ENCODE results near the gene CYCS.
"Not testable (repeated sequence)": the region's sequence is repeated elsewhere in the genome, so short reads cannot be mapped to it uniquely, and the experiment has no call there.

CYCS gene

DNA sequence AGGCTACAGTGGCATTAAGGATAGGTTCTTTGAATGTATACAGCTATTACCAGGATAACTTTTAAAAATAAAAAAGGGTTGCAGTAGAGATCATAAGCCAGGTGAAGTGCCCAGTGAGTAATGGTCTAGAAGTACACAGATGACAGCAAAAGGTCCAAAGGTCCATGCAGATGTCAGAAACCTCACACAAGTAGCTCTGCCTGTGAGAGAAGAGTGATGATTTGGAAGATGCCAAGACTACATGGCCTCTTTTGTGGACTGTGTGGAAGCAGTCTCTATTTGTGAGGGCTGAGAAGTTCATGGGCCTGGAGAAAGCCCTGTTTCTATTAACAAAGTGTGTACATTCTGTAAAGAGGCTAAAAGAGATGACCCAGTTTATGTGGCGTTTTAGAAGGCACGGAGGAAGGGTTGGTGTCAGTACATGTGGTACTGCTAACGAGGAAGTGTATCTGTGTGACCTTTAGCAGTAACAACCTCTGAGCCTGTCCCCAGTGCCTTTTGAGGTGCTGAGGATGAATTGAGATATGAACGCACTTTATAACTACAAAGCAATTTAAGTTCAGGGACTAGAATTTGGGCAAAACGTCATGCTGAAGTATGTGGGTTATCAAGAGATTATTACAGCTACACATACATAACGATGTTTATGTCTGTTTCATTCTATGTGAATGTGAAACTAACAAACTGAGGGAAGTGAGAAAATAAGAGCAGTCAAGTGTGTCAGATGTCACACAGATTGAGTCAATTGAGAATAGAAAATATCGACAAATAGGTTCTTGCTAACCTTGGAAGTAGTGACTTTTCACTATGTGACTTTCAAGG is 7.6 kb downstream of the CYCS start:
- peak; percentile 32 for DNase-seq

DNA sequence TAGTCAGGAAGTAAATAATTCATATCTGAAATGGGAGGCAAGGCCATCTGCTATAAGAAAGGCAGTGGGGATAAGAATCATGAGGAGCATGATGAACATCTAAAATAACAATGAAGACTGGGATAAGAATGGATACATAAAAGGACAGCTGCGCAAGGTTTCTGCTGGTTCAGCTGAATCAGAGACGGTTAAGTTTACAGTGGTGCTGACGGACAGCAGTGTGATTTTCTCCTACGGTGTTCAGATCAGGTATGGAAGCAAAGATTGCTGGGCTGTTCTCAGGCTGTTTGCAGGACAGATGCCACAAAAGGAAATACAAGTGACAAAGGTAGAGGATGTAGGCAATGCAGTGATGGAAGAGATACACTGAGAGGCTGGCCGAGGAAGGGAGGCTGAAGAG is 8.4 kb downstream of the CYCS start:
- no peak for DNase-seq

DNA sequence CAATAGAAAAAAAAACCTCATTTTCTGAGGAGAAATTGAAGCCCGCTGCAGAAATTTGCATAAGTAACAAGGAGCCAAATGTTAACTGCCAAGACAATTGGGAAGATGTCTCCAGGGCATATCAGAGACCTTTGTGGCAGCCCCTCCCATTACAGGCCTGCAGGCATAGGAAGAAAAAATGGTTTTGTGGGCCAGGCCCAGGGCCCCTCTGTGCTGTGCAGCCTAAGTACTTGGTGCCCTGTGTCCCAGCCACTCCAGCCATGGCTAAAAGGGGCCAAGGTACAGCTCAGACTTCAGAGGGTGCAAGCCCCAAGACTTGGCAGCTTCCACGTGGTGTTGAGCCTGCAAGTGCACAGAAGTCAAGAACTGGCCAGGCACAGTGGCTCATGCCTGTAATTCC is 14.5 kb downstream of the CYCS start:
- not testable (repeated sequence) for DNase-seq

DNA sequence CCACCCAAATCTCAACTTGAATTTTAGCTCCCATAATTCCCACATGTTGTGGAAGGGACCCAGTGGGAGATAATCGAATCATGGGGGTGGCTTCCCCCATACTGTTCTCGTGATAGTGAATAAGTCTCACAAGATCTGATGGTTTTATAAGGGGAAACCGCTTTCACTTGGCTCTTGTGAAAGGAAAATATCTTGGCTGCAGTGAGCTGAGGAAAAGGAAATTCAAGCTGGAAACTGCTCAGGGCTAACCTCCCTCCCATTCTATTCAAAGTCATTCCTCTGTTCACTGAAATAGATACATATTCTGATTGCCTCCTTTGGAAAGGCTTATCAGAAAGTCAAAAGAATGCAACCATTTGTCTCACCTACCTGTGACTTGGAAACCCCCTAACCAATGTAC is 15.8 kb downstream of the CYCS start:
- DNase-seq, result no peak

DNA sequence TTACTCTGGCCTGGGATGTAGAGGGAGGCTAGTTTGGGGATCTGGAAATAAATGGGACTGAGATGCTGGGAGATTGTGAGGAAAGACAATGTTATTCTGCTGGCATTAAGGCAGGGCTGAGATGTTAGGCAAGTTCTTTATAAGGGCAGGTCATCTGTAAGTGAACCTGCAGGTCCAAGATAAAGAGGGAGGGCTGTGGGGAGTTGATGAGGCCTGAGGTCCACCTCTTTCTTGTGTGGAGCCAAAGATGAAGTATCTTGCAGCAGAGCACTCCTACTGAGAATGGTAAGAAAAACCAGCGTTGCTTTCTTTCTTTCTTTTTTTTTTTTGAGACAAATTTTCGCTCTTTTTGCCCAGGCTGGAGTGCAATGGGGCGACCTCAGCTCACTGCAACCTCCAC is 19.1 kb downstream of the CYCS start:
- no peak for DNase-seq

DNA sequence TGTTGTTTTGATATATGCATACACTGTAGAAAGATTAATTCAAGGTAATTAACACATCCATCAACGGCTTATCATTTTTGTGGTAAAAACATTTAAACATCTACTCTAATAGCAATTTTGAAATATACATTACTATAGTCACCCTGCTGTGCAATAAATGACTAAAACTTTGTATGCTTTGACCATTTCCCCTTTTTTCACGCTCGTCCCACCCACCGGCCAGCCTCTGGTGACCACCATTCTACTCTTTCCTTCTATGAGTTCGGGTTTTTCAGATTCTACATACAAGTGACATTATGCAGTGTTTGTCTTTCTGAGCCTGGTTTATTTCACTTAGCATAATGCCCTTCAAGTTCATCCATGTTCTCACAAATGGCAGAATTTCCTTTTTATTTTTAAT is 21.3 kb downstream of the CYCS start:
- no peak for DNase-seq

DNA sequence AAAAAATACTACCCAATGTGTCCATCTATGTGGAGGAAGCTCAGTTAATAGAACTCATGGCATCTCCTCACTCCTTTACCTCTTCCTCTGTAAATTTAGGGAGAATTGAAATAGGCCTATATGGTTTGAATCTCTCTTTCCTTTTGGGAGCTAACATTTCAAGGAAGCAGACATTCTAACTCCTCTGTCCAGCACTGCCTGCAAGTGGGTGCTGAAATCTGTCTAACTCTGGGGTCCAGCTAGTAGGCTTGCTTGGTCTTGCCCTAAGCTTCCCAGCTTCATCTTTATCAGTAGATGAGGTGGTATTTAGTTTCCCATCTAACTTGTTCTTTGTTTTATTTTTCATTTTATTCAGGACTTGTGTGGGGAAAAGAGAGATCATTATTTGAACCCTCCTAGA is 23.2 kb downstream of the CYCS start:
- DNase-seq, result no peak

DNA sequence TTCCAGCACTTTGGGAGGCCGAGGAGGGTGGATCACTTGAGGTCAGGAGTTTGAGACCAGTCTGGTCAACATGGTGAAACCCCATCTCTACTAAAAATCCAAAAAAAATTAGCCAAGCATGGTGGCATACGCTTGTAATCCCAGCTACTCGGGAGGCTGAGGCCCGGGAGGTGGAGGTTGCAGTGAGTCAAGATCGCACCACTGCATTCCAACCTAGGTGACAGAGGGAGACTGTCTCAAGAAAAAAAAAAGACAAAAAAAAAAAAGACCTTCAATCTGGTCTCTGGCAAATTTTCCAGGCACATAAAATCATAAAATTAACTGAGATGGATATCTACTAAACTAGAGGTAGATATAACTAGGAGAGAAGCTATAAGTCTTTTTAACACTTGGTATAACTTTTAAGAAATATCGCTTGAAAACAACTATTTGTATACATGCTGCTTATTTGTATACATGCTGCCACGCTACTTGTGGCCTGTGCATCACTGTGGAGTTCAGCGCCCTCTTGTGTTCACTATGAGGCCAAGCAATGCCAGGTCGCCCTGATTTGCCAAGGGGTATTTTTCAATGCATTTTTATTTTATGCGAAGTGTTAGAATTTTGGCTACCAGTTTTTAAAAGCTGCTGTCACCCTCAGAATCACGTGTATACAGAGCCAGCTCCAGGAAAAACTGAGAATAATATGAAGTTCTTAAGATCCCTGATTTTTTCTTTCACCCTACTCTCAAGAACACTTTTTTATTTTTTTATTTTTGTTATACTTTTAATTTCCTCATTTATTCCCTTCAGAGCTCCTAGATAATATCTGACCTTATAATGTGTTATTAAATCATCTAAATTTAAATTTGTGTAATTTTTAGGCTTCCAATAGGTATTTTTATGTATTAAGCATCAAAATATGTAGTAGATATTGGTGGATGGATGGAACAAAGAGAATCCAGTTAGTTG is 26.7 kb downstream of the CYCS start:
- peak; percentile 74 for DNase-seq

DNA sequence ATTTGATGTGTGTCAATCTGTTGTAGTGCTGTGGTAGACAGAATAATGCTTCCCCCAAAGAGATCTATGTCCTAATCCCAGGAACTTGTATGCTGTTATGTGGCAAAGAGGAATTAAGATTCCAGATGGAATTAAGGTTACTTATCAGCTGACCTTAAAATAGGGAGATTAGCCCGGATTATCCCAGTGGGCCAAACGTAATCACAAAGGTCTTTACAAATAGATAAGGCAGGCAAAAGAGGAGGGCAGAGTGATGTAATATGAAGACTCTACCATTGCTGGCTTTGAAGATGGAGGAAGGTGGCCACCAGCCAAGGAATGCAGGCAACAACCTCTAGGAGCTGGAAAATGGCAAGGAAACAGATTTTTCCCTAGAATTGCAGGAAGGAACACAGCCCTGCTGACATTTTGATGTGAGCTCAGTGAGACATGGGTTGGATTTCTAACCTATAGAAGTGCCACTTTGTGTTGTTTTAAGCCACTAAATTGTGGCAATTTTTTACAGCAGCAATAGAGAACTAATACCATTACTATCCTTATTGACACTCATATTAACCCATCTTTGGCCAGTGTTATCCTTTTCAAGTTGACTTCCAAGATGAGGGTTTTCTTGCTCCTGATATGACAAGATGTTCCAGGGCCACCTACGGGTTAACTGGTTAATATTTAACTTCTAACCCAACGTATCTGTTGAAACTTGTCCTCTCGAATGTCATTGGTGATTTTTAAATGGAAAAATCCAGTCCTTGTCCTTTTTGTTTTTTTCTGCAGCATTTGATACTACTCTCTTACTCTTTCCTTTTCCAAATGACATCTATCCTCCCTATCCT is 29.3 kb downstream of the CYCS start:
- no peak for DNase-seq

DNA sequence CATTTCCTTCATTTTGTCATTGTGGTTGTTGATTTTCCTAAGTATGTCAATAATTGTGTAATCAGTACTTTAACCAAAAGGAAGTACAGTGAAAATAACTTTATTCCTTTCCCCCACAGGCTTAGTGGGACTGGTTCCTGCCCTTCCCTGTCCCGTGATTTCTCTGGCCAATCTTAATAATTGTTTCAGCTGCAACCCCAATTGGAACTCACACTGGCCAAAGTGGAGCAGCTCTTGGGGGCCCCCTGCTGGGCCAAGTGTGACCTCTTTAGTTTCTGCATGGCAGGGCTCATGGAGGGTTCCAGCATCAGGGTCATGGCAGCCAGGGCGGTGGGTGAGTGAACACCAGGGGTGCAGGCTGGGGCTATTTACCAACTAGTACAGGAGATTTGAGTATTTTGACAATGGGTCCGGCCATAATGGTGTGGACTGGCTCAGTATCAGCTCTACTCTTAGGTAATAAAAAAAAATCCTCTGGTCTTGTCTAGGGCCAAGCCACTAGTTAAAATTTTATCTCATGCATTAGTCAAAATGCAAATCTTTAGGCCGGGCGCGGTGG is 31.7 kb downstream of the CYCS start:
- peak; percentile 75 for DNase-seq

DNA sequence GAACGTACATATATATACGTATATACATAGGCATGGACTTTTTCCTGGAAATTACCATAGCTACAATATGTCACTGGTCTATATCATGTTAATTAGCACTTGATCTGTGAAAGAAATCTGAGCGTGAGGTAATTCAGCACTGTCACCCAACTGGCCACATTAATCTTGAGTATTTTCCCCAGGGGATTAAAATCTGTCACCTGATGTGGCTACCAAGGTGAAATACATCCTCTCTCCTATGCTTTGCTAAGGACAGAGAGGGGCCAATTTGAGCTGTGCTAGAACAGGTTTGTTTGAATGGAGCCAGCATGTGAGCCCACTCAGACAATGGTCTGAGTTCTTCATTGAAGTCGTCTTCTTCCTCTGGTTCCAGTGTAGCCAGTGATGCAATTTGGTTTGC is 33.3 kb downstream of the CYCS start:
- no peak for DNase-seq

DNA sequence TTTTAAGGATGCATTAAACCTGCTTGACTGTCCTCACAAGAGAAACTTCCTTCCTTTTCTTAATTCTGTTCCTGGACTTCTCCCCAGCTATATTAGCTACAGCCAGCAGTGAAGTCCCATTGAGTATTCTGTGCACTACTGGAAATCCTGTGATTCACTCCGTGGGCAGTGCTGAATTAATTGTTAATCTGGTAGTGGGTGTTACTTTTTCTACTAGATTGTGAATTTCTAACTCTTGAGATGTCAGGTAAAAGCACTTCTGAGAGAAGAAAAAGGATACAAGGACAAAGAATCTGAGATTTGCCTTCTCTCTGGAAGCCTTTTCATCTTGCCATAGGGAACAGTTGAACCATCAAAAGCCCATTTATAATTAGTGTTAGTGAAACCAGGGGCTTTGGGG is 33.9 kb downstream of the CYCS start:
- no peak for DNase-seq

DNA sequence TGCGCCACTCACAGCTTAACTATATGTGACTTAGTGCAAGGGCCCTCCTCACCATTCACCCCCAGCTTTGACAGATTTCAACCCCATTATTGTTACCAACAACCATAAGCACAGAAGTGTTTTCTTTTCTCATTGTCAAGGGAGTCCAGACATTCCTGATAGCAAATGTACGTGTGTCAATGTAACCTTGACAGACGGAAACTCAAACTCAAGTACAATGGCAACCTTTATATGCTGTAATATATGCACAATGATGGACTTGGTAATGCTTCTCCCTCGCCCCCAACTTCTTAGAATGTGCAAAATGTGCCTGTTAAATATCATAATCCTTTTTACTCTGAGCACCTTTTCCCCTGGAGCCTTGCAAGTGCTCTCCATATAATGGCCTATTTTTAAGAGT is 34.7 kb downstream of the CYCS start:
- DNase-seq, result no peak

DNA sequence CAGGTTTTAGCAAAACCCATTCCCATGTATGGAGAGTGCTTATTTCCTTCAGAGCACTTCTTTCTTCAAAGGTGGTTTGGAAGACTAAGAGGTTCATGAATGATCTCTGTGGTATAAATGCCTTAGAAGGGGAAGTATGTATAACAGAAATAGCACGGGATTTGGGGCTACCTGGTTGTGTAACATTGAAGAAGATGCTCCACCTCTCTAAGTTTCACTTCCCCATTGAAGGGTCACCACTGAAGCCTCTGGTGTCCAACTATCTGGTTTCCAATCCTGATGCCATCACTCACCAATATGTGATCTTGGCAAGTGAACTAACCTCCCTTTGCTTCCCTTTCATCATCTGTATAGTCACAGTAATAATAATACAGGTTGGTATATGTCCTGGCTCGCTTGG is 37.2 kb downstream of the CYCS start:
- no peak for DNase-seq

DNA sequence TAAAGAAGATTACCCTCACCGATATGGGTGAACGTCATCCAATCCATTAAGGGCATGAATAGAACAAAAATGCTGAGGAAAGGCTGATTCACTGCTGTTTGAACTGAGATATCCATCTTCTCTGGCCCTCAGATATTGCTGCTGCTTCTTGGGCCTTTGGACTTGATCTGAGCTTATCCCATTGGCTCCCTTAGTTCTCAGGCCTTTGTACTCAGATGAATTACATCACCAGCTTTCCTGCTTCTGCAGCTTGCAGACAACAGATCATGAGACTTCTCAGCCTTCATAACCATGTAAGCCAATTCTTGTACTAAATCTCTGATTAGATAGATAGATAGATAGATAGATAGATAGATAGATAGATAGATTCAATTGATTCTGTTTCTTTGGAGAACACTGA is 40.2 kb downstream of the CYCS start:
- no peak for DNase-seq

DNA sequence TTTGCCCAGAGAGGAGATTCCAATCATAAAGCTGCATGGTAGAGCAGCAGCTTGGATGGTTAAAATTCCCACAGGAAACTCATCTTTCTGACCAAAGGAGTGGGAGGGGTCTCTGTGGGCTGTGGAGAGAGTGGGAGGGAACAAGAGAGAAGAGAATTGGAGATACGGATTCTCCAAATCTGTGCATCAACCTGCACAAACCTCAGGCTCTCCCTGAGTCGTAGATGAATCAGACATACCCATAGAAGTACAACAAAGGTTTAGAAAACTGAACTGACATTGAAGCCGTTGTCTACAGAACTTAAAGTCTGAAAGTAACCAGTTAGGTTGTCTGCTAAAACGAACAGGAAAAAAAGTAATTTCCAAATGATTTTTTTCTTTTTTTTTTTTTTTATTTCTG is 41.9 kb downstream of the CYCS start:
- DNase-seq, result no peak

DNA sequence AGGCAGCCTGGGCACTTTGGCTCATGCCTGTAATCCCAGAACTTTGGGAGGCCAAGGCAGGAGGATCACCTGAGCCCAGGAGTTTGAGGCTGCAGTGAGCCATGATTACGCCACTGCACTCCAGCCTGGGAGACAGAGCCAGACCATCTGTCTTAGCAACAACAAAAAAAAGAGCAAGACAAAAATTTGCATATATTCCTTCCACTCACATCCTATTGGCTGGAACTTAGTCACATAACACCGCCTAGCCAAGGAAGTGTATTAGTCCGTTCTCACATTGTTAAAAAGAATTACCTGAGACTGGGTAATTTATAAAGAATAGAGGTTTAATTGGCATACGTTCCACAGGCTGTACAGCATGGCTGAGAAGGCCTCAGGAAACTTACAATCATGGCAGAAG is 43.0 kb downstream of the CYCS start:
- DNase-seq, result not testable (repeated sequence)

DNA sequence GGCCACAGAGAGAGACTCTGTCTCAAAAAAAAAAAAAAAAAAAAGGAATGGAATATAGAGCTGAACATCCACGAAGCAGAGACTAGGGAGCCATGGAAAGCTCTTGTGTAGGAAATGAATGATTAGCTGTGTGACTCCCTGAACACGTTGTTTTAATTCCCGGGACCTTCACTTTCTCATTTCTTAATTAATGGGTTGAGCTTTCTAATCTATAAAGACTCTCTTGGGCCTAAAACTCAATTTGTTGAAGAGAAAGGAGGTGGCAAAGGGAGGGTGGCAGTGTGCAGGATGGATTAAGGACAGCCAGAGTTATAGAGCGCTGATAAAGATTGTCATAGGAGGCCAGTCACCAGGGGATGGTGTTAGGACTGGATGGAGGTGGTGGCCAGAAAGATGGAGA is 48.0 kb downstream of the CYCS start:
- no peak for DNase-seq

DNA sequence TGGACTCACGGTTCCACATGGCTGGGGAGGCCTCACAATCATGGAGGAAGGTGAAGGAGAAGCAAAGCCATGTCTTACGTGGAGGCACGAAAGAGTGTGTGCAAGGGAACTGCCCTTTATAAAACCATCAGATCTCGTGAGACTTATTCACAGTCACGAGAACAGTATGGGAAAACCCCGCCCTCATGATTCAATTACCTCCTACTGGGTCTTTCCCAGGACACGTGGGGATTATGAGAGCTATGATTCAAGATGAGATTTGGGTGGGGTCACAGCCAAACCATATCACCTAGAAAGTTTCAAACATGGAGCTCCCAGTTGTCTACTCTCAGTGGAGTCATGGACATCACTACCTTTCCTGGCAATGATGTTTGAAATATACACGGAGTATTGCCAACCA is 49.6 kb downstream of the CYCS start:
- no peak for DNase-seq

DNA sequence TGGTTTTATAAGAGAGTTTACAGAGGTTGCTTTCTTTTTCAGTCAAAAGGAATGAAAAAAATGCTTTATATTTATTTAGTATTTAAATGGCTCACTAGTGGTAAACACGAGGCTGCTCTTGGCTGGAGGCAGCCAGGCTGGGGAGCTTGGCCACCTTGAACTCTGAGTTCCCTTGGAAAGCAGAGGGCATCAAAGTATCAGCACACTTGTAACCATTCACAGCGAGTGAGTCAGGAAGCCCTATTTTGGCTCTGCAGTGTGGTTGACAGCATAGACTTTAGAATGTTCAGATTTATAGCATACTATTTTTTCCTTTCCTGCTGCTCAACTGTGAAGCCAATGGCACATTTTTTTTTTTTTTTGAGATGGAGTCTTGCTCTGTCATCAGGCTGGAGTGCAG is 51.6 kb downstream of the CYCS start:
- DNase-seq, result no peak
